ENCODE data around the gene PFKFB3.
"Not testable (repeated sequence)": the region's sequence is repeated elsewhere in the genome, so short reads cannot be mapped to it uniquely, and the experiment has no call there.

The PFKFB3 gene

GRCh38 chr10:6202684-6203330 is at the start of gene PFKFB3:
TSS of gene PFKFB3 (plus strand) at chr10:6202932. CDS start at chr10:6203261, 329 bp downstream.
- no peak for DNase-seq

GRCh38 chr10:6153845-6154244 is 48.9 kb upstream of the PFKFB3 start:
- DNase-seq: no peak

- no peak for DNase-seq
Measured at GRCh38 chr10:6154566-6154965, 48.2 kb upstream of the PFKFB3 start.

GRCh38 chr10:6158276-6158675 is 44.5 kb upstream of the PFKFB3 start:
- no peak for DNase-seq

- DNase-seq: no peak
Measured at GRCh38 chr10:6161921-6162320, 40.8 kb upstream of the PFKFB3 start.

GRCh38 chr10:6162589-6163356 is 40.0 kb upstream of the PFKFB3 start:
- no peak for DNase-seq

- DNase-seq: no peak
Measured at GRCh38 chr10:6163364-6164270, 39.1 kb upstream of the PFKFB3 start.

- DNase-seq: no peak
Measured at GRCh38 chr10:6164271-6165095, 38.2 kb upstream of the PFKFB3 start.

GRCh38 chr10:6165221-6165725 is 37.5 kb upstream of the PFKFB3 start:
- DNase-seq: no peak

- not testable (repeated sequence) for DNase-seq
Measured at GRCh38 chr10:6165933-6166332, 36.8 kb upstream of the PFKFB3 start.

GRCh38 chr10:6167456-6167855 is 35.3 kb upstream of the PFKFB3 start:
- no peak for DNase-seq

- DNase-seq: no peak
Measured at GRCh38 chr10:6168084-6168483, 34.6 kb upstream of the PFKFB3 start.

GRCh38 chr10:6170638-6171037 is 32.1 kb upstream of the PFKFB3 start:
- DNase-seq: no peak

- DNase-seq: no peak
Measured at GRCh38 chr10:6171881-6172695, 30.6 kb upstream of the PFKFB3 start.

GRCh38 chr10:6173203-6173602 is 29.5 kb upstream of the PFKFB3 start:
- no peak for DNase-seq

GRCh38 chr10:6174201-6174874 is 28.4 kb upstream of the PFKFB3 start:
- DNase-seq: no peak

GRCh38 chr10:6175329-6176055 is 27.2 kb upstream of the PFKFB3 start:
- DNase-seq: no peak

- DNase-seq: no peak
Measured at GRCh38 chr10:6176691-6177231, 26.0 kb upstream of the PFKFB3 start.

GRCh38 chr10:6177880-6178281 is 24.9 kb upstream of the PFKFB3 start:
- no peak for DNase-seq

- DNase-seq: no peak
Measured at GRCh38 chr10:6178581-6178980, 24.2 kb upstream of the PFKFB3 start.
